Stimulated activated naive CD8-positive, alpha-beta T cell treated with anti-CD3 and anti-CD28 coated beads, Interleukin-15, amount 100 ng/mL, for 72 hours (primary cell): ENCODE measurements around the gene SEZ6.

Experiments
- ATAC-seq: fragments of 150-1000 bp; cut with Tn5 transposase; 2 replicates; pipeline ENCODE4 v1.10.0; 2021; ENCODE audit warnings: mild to moderate bottlenecking, moderate library complexity
- DNase-seq, 2 donors: peaks; one replicate each; pipeline ENCODE4 v3.0.0; 2021 to 2022
- H3K27ac Mint-ChIP-seq, 2 donors: one replicate each; pipeline ENCODE4 v1.8.0; 2022; ENCODE audit warnings: mild to moderate bottlenecking in 2 of 2, mixed read lengths in 2 of 2, moderate library complexity in 2 of 2
- H3K27me3 Mint-ChIP-seq: one replicate; pipeline ENCODE4 v1.8.0; 2022; ENCODE audit warnings: mixed read lengths
- H3K4me1 Mint-ChIP-seq: one replicate; pipeline ENCODE4 v1.8.0; 2022; ENCODE audit warnings: mild to moderate bottlenecking, mixed read lengths
- H3K4me3 Mint-ChIP-seq, 2 donors: one replicate each; pipeline ENCODE4 v1.8.0; 2022; ENCODE audit warnings: mild to moderate bottlenecking in 2 of 2, mixed read lengths in 2 of 2, moderate library complexity in 1 of 2
- H3K9me3 Mint-ChIP-seq, 2 donors: one replicate each; pipeline ENCODE4 v1.8.0; 2022; ENCODE audit warnings: mixed read lengths in 2 of 2

Gene SEZ6

DNA sequence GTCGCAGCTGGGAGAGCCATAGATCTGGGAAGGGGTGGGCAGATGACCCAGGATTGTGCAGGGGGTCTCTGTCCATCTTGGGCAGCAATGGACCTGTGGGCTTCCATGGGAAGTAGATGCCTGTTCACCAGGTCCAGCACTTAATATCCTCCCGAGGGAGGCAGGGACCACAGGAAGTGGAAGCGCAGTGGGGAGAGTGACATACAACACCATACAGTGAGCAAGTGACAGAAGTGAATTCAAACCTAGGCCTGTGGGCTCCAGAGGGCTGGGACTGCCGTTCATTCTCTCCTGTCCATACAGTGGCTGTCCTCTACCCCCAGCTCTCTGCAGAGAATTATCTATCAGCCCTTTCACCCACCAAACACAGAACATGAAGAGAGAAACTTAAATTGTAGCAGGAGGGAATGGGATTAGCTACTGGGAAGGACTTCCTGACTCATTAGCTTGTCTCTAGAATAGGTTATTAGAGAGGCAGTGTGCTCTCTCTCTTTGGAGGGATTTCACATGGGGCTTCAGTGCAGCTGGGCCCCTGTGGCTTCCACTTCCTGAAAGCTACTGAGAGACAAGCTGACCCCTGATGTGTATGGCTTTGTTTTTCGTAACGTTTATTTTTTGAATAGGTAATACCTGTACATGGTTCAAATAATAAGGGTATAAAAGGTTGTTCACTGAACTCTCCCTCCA, 13.1 kb upstream of the SEZ6 start:
- ATAC-seq (no peak), DNase-seq (no peak)
- H3K9me3 Mint-ChIP-seq, result no peaks in the 10 kb centered on the region
- no peak overlapping the region for H3K4me3 Mint-ChIP-seq
- H3K27me3 Mint-ChIP-seq, result peaks cover 92% of the 10 kb centered on the region
- H3K27ac Mint-ChIP-seq, result no peak overlapping the region
- H3K4me1 Mint-ChIP-seq, result peaks cover 16% of the 10 kb centered on the region

DNA sequence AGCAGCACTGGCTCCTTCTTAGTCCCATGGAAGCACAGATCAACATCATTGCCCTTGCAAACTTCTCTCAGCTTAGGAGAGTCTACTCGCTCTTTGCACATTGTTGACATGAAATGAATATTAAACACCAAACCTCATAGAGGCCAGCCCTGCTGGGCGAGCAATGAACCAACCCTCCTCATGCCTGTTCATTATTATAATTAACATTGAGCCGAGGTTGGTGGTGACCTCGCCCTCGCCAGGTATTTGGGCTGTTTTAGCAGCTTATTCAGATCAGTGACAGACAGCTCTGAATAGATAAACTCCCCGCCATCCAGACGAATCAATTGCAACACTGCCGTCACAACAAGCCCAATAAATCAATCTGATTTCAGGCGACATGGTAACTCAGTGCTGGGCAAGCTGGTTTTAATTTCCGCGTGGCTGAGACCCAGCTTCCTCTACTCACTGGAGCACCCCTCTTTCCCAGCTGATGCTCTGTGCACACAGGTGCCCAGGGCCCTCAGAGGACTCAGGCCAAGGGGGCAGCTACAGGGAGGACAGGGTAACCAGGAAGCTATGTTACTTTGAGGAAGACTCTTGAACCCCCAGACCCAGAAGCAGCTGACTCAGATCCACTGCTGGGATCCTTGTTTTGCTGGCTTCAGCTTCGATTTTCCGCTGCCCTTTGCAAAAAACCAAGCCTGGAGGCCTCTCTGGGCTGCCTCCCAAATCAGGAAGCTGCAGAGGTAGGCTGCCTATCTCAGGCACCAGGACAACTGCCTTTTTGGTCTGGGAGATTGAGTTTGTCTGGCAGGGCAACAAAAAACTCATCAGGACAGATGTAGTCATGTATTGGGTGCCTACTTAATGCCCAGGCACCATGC, 10.7 kb upstream of the SEZ6 start:
- peaks cover 20% of the 10 kb centered on the region for H3K4me1 Mint-ChIP-seq
- H3K27me3 Mint-ChIP-seq, result peaks cover 70% of the 10 kb centered on the region
- ATAC-seq, result no peak
- H3K27ac Mint-ChIP-seq, result no peak overlapping the region
- H3K4me3 Mint-ChIP-seq, result no peak overlapping the region
- no peaks in the 10 kb centered on the region for H3K9me3 Mint-ChIP-seq
- DNase-seq, result no peak

GRCh38 chr17:29014716-29015115, 8.9 kb upstream of the SEZ6 start:
- no peaks in the 10 kb centered on the region for H3K9me3 Mint-ChIP-seq
- peaks cover 61% of the 10 kb centered on the region for H3K27me3 Mint-ChIP-seq
- DNase-seq, result no peak
- H3K27ac Mint-ChIP-seq, result no peak overlapping the region
- ATAC-seq, result no peak
- H3K4me1 Mint-ChIP-seq, result peaks cover 19% of the 10 kb centered on the region
- H3K4me3 Mint-ChIP-seq, result no peak overlapping the region

DNA sequence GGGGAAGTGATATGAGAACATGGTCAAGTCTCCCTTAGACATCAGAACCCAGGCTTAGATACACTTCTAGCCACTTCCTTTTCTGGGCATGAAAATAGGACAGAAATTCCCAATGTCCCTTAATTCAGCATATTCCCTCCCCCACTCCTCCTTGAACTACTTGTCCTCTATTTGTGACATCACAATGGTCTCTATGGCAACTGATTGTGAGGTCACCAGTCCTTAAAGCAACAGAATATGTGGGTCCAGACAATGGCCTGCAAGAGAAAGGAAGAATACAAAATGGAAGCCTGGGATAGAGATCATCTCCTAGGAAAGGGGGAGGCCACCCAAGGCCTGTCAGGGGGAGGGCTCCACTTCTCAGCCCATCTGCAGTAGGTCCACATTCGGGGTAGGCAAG, 6.7 kb upstream of the SEZ6 start:
- no peak for ATAC-seq
- H3K9me3 Mint-ChIP-seq, result no peaks in the 10 kb centered on the region
- no peak overlapping the region for H3K27ac Mint-ChIP-seq
- no peak for DNase-seq
- peaks cover 6% of the 10 kb centered on the region for H3K4me1 Mint-ChIP-seq
- H3K27me3 Mint-ChIP-seq, result peaks cover 60% of the 10 kb centered on the region
- H3K4me3 Mint-ChIP-seq, result no peak overlapping the region

- Mint-ChIP-seq H3K4me1 (peaks cover 6% of the 10 kb centered on the region), H3K9me3 (no peaks in the 10 kb centered on the region), H3K27me3 (peaks cover 62% of the 10 kb centered on the region), H3K27ac (no peak overlapping the region), H3K4me3 (no peak overlapping the region)
- ATAC-seq (no peak), DNase-seq (no peak)
Measured at GRCh38 chr17:29010586-29010985, 4.8 kb upstream of the SEZ6 start.

GRCh38 chr17:29010129-29010528, 4.3 kb upstream of the SEZ6 start:
- ATAC-seq, result no peak
- Mint-ChIP-seq H3K4me1 (peaks cover 6% of the 10 kb centered on the region), H3K27me3 (peaks cover 63% of the 10 kb centered on the region), H3K27ac (no peak overlapping the region), H3K4me3 (no peak overlapping the region), H3K9me3 (no peaks in the 10 kb centered on the region)
- DNase-seq, result no peak

- Mint-ChIP-seq H3K4me1 (peaks cover 6% of the 10 kb centered on the region), H3K4me3 (no peak overlapping the region), H3K9me3 (no peaks in the 10 kb centered on the region), H3K27ac (no peak overlapping the region), H3K27me3 (peaks cover 69% of the 10 kb centered on the region)
- ATAC-seq (no peak), DNase-seq (no peak)
Measured at GRCh38 chr17:29008591-29008990, 2.8 kb upstream of the SEZ6 start.

DNA sequence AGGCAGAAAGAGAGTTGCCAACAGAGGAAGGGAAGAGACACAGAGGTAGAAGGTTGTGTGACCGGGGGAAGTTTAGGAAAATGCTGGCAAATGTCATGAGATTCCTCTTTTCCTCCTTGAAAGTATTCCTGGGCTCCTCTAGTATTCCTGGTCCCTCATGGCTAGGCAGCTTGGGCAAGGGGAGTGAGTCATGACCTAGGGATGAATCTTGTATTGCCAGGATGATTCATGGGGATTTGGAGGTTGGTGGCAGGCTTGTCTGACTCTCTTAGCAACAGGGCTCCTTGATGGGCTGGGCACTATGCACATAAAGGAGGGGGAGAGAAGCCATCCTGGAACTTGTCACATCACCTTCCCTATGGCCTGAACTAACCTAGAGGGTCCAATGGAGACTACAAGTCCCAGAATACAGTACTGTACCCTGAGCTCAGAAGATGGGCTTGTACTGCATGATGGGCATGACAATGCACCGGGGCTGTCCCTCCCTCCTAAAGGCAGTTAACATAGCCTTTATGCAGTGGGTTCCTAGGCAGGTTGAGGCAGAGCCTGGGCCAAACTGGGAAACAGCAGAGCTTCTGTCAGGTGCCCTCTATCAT, 2.1 kb upstream of the SEZ6 start:
- no peak overlapping the region for H3K27ac Mint-ChIP-seq
- H3K27me3 Mint-ChIP-seq, result peaks cover 75% of the 10 kb centered on the region
- ATAC-seq (no peak), DNase-seq (no peak)
- no peaks in the 10 kb centered on the region for H3K9me3 Mint-ChIP-seq
- H3K4me1 Mint-ChIP-seq, result peaks cover 6% of the 10 kb centered on the region
- no peak overlapping the region for H3K4me3 Mint-ChIP-seq

- ATAC-seq, result no peak
- DNase-seq, result no peak
- Mint-ChIP-seq H3K27ac (no peak overlapping the region), H3K9me3 (no peaks in the 10 kb centered on the region), H3K27me3 (peaks cover 80% of the 10 kb centered on the region), H3K4me3 (no peak overlapping the region), H3K4me1 (peaks cover 6% of the 10 kb centered on the region)
Measured at GRCh38 chr17:29007456-29007855, 1.6 kb upstream of the SEZ6 start.

GRCh38 chr17:29004081-29004692, 1.6 kb downstream of the SEZ6 start:
- ATAC-seq (no peak), DNase-seq (no peak)
- Mint-ChIP-seq H3K4me1 (no peaks in the 10 kb centered on the region), H3K4me3 (no peak overlapping the region), H3K9me3 (no peaks in the 10 kb centered on the region), H3K27ac (no peak overlapping the region), H3K27me3 (peaks cover 81% of the 10 kb centered on the region)

DNA sequence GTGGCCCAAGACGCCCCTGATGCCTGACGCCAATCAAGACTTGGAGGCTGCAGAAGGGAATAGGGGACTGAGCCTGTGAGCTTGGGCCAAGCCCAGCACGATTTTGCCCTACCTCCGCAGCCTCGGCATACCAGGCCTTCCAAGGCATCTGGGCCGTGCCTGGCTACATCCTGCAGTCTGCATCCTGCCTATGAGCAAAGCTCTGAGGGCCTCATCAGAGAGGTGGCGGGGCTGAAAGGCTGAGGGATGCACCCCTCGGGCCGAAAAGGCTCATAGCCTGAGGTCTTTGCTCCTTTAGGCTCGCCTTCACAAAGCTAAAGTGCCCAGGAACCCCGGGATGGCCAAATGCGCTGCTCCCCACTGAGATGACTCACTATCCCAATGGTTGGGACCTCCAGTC, 2.5 kb downstream of the SEZ6 start:
- DNase-seq (no peak), ATAC-seq (no peak)
- Mint-ChIP-seq H3K27me3 (peaks cover 74% of the 10 kb centered on the region), H3K4me1 (no peaks in the 10 kb centered on the region), H3K9me3 (no peaks in the 10 kb centered on the region), H3K4me3 (no peak overlapping the region), H3K27ac (no peak overlapping the region)

- Mint-ChIP-seq H3K9me3 (no peaks in the 10 kb centered on the region), H3K4me3 (no peak overlapping the region), H3K4me1 (no peaks in the 10 kb centered on the region), H3K27me3 (peaks cover 75% of the 10 kb centered on the region), H3K27ac (no peak overlapping the region)
- ATAC-seq (no peak), DNase-seq (no peak)
Measured at GRCh38 chr17:29002811-29003210, 3.0 kb downstream of the SEZ6 start.

- no peak overlapping the region for H3K27ac Mint-ChIP-seq
- DNase-seq, result no peak
- peaks cover 70% of the 10 kb centered on the region for H3K27me3 Mint-ChIP-seq
- no peak for ATAC-seq
- H3K9me3 Mint-ChIP-seq, result no peaks in the 10 kb centered on the region
- no peaks in the 10 kb centered on the region for H3K4me1 Mint-ChIP-seq
- H3K4me3 Mint-ChIP-seq, result no peak overlapping the region
Measured at GRCh38 chr17:29000973-29001372, 4.9 kb downstream of the SEZ6 start.

- H3K4me1 Mint-ChIP-seq, result no peaks in the 10 kb centered on the region
- DNase-seq (no peak), ATAC-seq (no peak)
- no peaks in the 10 kb centered on the region for H3K9me3 Mint-ChIP-seq
- H3K27me3 Mint-ChIP-seq, result peaks cover 54% of the 10 kb centered on the region
- no peak overlapping the region for H3K4me3 Mint-ChIP-seq
- no peak overlapping the region for H3K27ac Mint-ChIP-seq
Measured at GRCh38 chr17:28999206-28999605, 6.6 kb downstream of the SEZ6 start.

- DNase-seq, result no peak
- Mint-ChIP-seq H3K4me3 (no peak overlapping the region), H3K27me3 (peaks cover 40% of the 10 kb centered on the region), H3K27ac (no peak overlapping the region), H3K4me1 (no peaks in the 10 kb centered on the region), H3K9me3 (no peaks in the 10 kb centered on the region)
- ATAC-seq, result no peak
Measured at GRCh38 chr17:28997806-28998205, 8.0 kb downstream of the SEZ6 start.
